ENCODE data around the gene TEX48.

The TEX48 gene

DNA sequence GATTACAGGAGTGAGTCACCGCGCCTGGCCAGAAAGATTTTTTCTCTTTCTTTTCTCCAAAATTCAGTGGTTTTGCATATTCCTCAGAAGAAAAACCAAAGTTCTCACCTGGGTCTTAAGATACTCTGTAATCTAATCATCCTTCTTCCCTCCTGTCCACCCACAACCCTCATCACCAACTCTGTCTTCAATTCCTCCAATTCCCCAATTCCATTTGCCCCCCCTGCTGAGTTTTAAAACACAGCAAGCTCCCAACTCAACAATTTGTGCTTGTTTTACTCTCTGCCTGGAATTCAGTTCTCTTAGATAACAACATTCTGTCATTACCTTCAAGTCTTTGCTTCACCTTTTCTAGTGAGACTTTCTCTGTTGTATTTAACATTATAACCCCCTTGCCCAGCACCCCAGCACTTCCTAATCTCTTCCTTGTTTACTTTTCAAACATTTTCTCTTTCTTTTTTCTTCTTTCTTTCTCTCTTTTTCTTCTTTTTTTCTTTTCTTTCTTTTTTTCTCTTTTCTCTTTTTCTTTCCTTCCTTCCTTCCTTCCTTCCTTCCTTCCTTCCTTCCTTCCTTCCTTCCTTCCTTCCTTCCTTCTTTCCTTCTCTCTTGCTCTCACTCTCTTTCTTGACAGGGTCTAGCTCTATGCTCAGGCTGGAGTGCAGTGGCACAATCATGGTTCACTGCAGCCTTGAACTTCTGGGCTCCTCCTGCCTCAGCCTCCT is 7.8 kb downstream of the TEX48 start:
- Mint-ChIP-seq H3K4me1 (no peaks in the 10 kb centered on the region), H3K4me3 (no peak overlapping the region), H3K27me3 (ENCODE audit: low read depth, poor library complexity) (peaks cover 8% of the 10 kb centered on the region), H3K9me3 (no peaks in the 10 kb centered on the region), H3K27ac (no peak overlapping the region), H3K36me3 (ENCODE audit: low read depth) (no peaks in the 10 kb centered on the region)
- DNase-seq: no peak
- TF ChIP-seq, protein P1, sequence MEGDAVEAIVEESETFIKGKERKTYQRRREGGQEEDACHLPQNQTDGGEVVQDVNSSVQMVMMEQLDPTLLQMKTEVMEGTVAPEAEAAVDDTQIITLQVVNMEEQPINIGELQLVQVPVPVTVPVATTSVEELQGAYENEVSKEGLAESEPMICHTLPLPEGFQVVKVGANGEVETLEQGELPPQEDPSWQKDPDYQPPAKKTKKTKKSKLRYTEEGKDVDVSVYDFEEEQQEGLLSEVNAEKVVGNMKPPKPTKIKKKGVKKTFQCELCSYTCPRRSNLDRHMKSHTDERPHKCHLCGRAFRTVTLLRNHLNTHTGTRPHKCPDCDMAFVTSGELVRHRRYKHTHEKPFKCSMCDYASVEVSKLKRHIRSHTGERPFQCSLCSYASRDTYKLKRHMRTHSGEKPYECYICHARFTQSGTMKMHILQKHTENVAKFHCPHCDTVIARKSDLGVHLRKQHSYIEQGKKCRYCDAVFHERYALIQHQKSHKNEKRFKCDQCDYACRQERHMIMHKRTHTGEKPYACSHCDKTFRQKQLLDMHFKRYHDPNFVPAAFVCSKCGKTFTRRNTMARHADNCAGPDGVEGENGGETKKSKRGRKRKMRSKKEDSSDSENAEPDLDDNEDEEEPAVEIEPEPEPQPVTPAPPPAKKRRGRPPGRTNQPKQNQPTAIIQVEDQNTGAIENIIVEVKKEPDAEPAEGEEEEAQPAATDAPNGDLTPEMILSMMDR (IDR thresholded peaks at IDR 0.05): no peak

DNA sequence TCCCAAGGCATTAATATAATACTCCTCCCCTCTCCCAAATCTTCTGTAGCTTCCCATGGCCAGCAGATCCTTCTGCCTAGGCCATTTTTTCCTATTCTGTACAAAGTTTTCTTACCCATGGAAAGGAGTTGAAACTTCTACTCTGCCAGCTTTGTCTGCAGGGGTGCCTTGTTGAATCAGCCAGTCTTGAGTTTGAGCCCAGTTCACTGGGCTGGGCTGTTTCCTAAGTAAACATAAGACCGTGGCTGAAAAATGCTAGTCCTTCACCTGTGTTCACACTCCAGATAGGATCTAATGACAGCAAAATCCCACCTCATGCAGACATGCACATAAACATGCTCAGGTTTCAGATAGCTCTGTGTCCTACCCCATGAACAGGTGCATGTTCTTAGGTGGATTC is 10.4 kb downstream of the TEX48 start:
- H3K27ac Mint-ChIP-seq: no peak overlapping the region
- no peaks in the 10 kb centered on the region for H3K9me3 Mint-ChIP-seq
- no peak overlapping the region for H3K4me3 Mint-ChIP-seq
- TF ChIP-seq, protein P1 (IDR thresholded peaks at IDR 0.05): no peak
- DNase-seq: no peak
- H3K4me1 Mint-ChIP-seq: no peaks in the 10 kb centered on the region
- peaks cover 8% of the 10 kb centered on the region for H3K27me3 Mint-ChIP-seq (ENCODE audit: low read depth, poor library complexity)
- no peaks in the 10 kb centered on the region for H3K36me3 Mint-ChIP-seq (ENCODE audit: low read depth)

DNA sequence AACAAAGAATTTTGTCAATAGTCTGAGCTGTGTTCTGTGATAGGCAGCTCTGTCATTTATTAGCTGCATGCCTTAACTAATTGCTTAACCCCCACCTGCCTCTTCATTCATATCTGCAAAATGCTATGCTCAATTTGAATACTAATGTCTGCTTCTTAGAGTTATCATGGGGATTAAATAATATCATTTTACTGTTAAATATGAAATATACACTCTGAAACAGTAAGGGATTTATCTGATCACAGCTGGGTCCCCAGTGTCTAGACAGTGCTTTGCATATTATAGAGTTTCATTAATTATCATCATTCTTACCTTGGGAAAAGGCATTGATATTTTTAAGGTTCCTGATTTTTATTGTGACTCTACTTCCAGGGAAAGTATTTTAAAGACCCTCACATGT is 12.0 kb downstream of the TEX48 start:
- H3K4me1 Mint-ChIP-seq: no peaks in the 10 kb centered on the region
- DNase-seq: no peak
- no peak overlapping the region for H3K4me3 Mint-ChIP-seq
- no peaks in the 10 kb centered on the region for H3K36me3 Mint-ChIP-seq (ENCODE audit: low read depth)
- TF ChIP-seq, protein P1 (IDR thresholded peaks at IDR 0.05): no peak
- H3K27ac Mint-ChIP-seq: no peak overlapping the region
- no peaks in the 10 kb centered on the region for H3K9me3 Mint-ChIP-seq
- peaks cover 3% of the 10 kb centered on the region for H3K27me3 Mint-ChIP-seq (ENCODE audit: low read depth, poor library complexity)

DNA sequence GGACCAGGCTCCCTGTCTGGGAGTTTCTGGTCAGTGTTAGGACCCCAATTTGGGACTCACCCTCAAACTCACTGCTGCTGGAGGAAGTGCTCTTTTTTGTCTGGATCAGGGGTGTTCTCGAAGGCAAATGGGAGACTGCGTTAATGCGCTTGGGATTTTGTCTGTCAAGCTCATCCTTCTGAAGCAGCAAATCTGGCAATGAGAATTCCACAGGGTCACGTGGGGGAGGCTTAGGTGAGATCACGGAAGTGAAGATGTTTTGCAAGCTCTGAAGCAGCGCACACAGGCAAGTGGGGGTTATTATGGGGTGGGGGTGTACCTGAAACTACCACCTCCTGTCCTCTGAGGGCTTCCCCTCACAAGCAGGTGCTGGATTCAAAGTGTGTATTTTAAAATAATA is 13.8 kb downstream of the TEX48 start:
- TF ChIP-seq, protein P1 (IDR thresholded peaks at IDR 0.05): no peak
- Mint-ChIP-seq H3K4me1 (no peaks in the 10 kb centered on the region), H3K27me3 (ENCODE audit: low read depth, poor library complexity) (peaks cover 5% of the 10 kb centered on the region), H3K4me3 (no peak overlapping the region), H3K9me3 (no peaks in the 10 kb centered on the region), H3K36me3 (ENCODE audit: low read depth) (no peaks in the 10 kb centered on the region), H3K27ac (no peak overlapping the region)
- DNase-seq: no peak

DNA sequence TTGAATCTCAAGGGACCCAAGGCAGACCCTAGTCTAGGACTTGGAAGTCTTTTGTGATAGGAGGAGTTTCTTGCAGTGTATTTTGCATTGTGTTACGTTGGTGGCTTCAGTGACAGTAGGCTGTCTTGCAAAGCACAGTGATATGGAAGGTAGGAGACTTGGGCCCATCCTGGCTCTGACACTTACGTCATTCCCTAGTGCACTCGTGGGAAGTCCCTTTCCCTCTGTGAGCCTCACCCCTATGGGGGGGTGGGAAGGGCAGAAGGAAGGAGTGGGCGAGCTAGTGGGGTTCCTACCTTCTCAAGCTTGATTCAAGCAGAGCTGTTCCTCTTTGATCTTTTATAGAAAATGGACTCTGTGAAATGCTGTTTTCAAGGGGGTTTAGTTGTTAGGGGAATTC is 15.1 kb downstream of the TEX48 start:
- Mint-ChIP-seq H3K4me1 (no peaks in the 10 kb centered on the region), H3K9me3 (no peaks in the 10 kb centered on the region), H3K27me3 (ENCODE audit: low read depth, poor library complexity) (peaks cover 4% of the 10 kb centered on the region), H3K36me3 (ENCODE audit: low read depth) (no peaks in the 10 kb centered on the region), H3K27ac (no peak overlapping the region), H3K4me3 (no peak overlapping the region)
- TF ChIP-seq, protein P1 (IDR thresholded peaks at IDR 0.05): no peak
- no peak for DNase-seq

DNA sequence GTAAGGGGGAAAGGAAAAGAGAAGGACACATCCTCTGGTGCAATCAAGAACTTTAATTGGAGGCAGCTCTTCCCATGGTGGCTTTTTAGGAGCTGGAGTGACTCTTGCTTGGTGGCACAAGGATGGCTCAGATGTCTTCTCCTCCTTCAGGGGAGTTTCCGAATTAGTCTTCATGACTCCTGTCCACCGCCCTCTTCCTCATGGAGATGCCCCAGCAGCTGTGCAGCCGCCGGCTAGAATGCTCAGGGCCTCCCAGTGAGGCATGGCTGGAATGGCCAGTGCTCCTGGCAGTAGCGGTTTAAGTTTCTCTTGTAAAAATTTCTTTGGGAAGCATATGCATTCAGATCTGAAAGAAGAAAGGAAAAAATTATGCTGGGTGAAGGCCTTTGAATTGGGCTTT is 15.6 kb downstream of the TEX48 start:
- TF ChIP-seq, protein P1 (IDR thresholded peaks at IDR 0.05): no peak
- peak overlapping the region; percentile 55 for H3K27ac Mint-ChIP-seq

More for the DNA sequence above, 15.6 kb downstream of the TEX48 start:
- Mint-ChIP-seq H3K36me3 (ENCODE audit: low read depth) (no peaks in the 10 kb centered on the region), H3K4me3 (no peak overlapping the region), H3K27me3 (ENCODE audit: low read depth, poor library complexity) (peaks cover 4% of the 10 kb centered on the region), H3K4me1 (no peaks in the 10 kb centered on the region), H3K9me3 (no peaks in the 10 kb centered on the region)
- DNase-seq: no peak

Data from nephron progenitor cell (in vitro differentiated cells).